Type B pancreatic cell (in vitro differentiated cells): Measurements from ENCODE around the gene AMIGO3. TPM values are rescaled to one million over a fixed set of nuclear protein-coding genes. Genes with fewer than 3 reads are reported as not detected.

Experiments used
- DNase-seq: peaks from one replicate; pipeline ENCODE4 v3.0.0; 2021; ENCODE audit warnings: mixed read lengths; ENCODE audit not compliant: unreplicated experiment; ENCODE audit errors: extremely low spot score
- H3K27ac Mint-ChIP-seq: 2 replicates; pipeline ENCODE4 v1.8.0; 2021; ENCODE audit warnings: mild to moderate bottlenecking, mixed read lengths
- H3K27me3 Mint-ChIP-seq: 2 replicates; pipeline ENCODE4 v1.8.0; 2021; ENCODE audit warnings: mixed read lengths
- H3K36me3 Mint-ChIP-seq: 2 replicates; pipeline ENCODE4 v1.8.0; 2021; ENCODE audit warnings: mixed read lengths
- H3K4me1 Mint-ChIP-seq: one replicate; pipeline ENCODE4 v1.8.0; 2021; ENCODE audit warnings: mixed read lengths; ENCODE audit not compliant: unreplicated experiment
- H3K4me3 Mint-ChIP-seq: 2 replicates; pipeline ENCODE4 v1.8.0; 2021; ENCODE audit warnings: mild to moderate bottlenecking, mixed read lengths
- H3K9me3 Mint-ChIP-seq: 2 replicates; pipeline ENCODE4 v1.8.0; 2021; ENCODE audit warnings: mixed read lengths
- total RNA-seq: library from RNA; stranded (reverse); gene quantifications from 2 replicates; pipeline ENCODE4 v1.2.1, GENCODE V29; 2021; ENCODE audit warnings: low replicate concordance
- TF ChIP-seq, protein P1 (sequence below): fragments of 200-600 bp; sonication (generic); conservative IDR thresholded peaks from 2 replicates; pipeline ENCODE4 v1.5.0; 2021; ENCODE audit warnings: antibody characterized with exemption, mild to moderate bottlenecking

The AMIGO3 gene
- total RNA-seq, 1 donor from 2014 or later, result 0.36 TPM

DNA sequence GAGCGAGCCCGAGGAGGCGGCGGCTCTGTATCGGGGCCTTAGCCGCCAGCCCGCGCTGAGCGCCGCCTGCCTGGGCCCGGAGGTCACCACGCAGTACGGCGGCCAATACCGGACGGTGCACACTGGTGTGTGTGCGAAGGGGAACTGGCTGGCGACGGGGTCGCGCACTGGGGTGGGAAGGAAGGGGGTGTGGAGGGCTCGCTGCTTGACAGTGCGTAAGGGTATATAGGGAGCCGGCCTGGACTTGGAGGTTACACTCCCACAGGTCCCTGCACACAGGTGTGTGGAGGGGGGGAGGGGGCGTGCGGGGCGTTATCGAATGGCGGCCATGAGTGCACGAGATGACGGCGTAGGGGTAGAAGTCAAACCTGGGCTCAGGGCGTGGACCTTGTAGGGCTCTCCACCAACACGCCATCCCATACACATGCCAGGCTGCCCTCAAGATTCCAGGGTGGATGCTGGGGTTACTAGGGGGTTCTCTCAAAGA, 44.9 kb downstream of the AMIGO3 start:
- TF ChIP-seq, protein P1, sequence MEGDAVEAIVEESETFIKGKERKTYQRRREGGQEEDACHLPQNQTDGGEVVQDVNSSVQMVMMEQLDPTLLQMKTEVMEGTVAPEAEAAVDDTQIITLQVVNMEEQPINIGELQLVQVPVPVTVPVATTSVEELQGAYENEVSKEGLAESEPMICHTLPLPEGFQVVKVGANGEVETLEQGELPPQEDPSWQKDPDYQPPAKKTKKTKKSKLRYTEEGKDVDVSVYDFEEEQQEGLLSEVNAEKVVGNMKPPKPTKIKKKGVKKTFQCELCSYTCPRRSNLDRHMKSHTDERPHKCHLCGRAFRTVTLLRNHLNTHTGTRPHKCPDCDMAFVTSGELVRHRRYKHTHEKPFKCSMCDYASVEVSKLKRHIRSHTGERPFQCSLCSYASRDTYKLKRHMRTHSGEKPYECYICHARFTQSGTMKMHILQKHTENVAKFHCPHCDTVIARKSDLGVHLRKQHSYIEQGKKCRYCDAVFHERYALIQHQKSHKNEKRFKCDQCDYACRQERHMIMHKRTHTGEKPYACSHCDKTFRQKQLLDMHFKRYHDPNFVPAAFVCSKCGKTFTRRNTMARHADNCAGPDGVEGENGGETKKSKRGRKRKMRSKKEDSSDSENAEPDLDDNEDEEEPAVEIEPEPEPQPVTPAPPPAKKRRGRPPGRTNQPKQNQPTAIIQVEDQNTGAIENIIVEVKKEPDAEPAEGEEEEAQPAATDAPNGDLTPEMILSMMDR, result no peak
- DNase-seq, result no peak
- H3K36me3 Mint-ChIP-seq, result no peaks in the 10 kb centered on the region
- peaks cover 14% of the 10 kb centered on the region for H3K4me1 Mint-ChIP-seq
- H3K27ac Mint-ChIP-seq, result peak overlapping the region; percentile 98
- H3K4me3 Mint-ChIP-seq, result peak overlapping the region; percentile 95
- no peaks in the 10 kb centered on the region for H3K27me3 Mint-ChIP-seq
- no peaks in the 10 kb centered on the region for H3K9me3 Mint-ChIP-seq

DNA sequence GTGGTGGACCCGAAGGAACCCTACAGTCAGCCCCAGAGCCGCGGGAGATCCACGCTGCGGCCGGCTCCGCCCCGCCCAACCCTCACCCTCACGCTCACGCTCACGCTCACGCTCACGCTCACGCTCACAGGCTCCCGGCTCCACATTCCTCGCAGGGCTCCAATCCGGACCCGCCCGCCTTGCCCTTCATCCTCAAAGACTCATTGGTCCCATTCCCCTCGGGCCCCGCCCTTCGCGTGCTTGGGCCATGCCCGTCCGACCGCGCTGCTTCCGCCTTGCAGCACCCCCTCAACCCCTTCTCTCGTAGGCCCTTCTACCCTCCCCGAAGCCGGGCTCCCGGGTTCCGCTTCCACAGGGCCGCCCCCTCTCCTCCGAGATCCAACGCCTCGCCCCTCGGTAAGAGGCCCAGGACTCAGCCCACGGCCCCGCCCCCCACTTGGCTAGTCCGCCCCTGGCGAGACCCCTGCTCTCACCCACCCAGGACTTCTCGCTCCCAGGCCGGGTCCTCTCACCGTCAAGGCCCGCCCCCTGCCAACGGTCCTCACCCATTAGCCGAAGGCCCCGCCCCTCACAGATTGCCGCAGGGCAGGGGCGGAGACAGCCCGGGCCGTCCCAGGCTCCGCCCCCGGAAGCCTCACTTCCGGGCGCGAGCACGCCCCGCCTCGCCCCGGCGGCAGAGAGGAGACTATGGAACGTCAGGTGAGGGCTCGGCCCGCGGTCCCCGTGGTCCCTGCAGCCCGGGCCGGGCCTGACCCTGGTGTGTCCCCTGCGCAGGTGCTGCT, 45.6 kb downstream of the AMIGO3 start, which contains the start of gene APEH:
Gene APEH, plus strand, starts transcription at position 637 of the 782 bp plus-strand sequence. Its CDS starts 51 bp downstream, at position 688.
- peak; percentile 98 for DNase-seq
- no peaks in the 10 kb centered on the region for H3K27me3 Mint-ChIP-seq
- TF ChIP-seq, protein P1, result peak; percentile 27
- no peaks in the 10 kb centered on the region for H3K9me3 Mint-ChIP-seq
- H3K4me3 Mint-ChIP-seq, result peak within 1 kb of the TSS; percentile 95
- peak within 1 kb of the TSS; percentile 98 for H3K27ac Mint-ChIP-seq
- H3K36me3 Mint-ChIP-seq, result no peaks in the 10 kb centered on the region
- H3K4me1 Mint-ChIP-seq, result peaks cover 20% of the 10 kb centered on the region

DNA sequence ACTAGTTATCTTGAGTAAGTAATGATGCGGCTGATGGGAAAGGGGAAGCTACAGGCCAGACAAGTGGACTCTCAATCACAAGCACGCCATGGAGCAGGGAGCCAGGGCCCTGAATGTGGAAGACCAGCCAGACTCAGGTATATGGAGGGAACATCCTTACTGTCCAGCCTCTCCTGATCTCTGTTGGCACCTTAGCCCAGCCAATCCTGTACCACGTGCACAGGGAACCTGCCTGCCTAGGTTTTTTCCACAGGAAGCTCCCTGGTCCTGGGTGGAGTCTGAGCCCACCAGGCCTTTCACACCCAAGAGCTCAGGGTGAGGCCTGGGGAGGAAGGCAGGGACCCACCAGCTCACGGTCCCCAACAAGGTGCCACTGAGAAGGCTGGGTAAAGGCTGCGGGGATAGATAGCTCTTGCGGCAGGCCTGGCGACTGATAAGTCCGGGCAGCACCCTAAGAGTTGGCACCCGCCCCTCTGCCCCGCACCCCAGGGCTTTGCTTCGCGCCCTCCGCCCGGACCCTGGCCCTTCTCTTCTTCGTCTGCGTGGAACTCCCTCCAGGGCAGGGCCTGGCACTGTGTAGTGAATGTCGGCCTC, 46.3 kb downstream of the AMIGO3 start:
- H3K4me3 Mint-ChIP-seq, result peak overlapping the region; percentile 95
- H3K9me3 Mint-ChIP-seq, result no peaks in the 10 kb centered on the region
- H3K4me1 Mint-ChIP-seq, result peaks cover 27% of the 10 kb centered on the region
- DNase-seq, result no peak
- TF ChIP-seq, protein P1, result no peak
- H3K36me3 Mint-ChIP-seq, result no peaks in the 10 kb centered on the region
- no peaks in the 10 kb centered on the region for H3K27me3 Mint-ChIP-seq
- H3K27ac Mint-ChIP-seq, result peak overlapping the region; percentile 98

DNA sequence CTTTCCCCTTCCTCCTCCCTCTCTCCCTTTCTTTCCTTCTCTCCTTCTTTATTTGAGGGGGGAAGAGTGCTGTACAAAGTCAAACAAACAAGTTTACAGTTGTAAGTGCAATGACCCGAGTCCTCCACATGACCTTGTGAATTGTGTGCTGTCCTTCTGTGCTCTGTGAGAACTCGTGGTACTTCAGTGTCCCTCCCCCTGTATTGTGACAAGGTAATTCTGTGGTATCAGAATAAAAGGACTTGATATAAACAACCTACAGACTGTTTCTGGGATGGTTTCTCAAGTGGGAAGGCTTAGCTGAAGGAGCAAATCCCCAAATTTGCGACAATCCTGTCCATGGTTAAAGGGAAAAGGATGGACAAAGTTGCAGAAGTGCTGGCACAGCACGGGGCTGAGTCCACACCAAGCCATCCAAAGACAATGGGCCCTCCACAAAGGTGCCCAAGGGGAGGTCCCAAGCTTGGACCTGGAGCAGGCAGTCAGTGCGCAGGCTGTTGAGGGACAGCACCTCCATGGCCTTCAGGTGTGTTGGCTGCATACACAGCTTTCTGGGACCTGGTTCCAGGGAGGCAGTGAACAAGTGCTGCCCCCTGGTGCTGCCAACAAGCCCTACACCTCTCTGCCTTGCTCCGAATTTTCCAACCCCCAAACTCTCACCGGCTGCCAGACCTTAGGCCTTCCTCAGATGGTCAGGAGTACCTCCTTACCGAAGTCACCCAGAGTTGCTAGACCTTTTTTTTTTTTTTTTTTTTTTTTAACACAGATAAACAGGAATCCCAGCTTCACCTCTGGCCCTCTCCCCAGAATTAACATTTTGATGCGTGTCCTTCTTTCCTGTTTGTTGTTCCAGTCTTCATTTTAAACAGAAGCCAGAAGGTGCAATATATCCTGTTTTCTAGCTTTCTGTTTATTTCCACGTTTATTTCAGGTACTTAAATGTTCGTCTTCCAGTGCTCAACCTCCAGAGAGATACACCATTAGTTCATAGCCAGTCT, 47.9 kb downstream of the AMIGO3 start:
- peaks cover 30% of the 10 kb centered on the region for H3K4me1 Mint-ChIP-seq
- H3K36me3 Mint-ChIP-seq, result no peaks in the 10 kb centered on the region
- no peaks in the 10 kb centered on the region for H3K9me3 Mint-ChIP-seq
- no peaks in the 10 kb centered on the region for H3K27me3 Mint-ChIP-seq
- H3K27ac Mint-ChIP-seq, result peak overlapping the region; percentile 79
- H3K4me3 Mint-ChIP-seq, result peak overlapping the region; percentile 84
- no peak for DNase-seq
- TF ChIP-seq, protein P1, result peak; percentile 91

DNA sequence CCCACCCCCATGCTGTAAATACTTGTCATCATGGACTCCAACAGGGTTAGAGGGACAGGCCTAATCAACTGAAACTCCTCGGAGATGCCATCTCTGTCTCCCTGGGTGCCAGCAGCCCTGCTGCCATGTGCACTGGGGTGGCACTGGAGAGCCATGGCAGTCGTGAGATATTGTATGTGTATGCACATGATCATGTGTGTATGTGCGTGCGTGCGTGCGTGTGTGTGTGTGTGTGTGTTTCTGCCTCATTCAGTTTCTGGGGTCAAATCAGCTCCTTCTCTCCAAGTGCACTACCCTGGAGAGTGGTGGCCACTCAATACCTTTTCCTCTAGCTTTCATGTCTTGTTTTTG, 48.6 kb downstream of the AMIGO3 start:
- Mint-ChIP-seq H3K4me3 (no peak overlapping the region), H3K27ac (no peak overlapping the region), H3K36me3 (no peaks in the 10 kb centered on the region), H3K4me1 (peaks cover 35% of the 10 kb centered on the region), H3K27me3 (no peaks in the 10 kb centered on the region), H3K9me3 (no peaks in the 10 kb centered on the region)
- no peak for DNase-seq
- TF ChIP-seq, protein P1, result no peak
